ENCODE data around the gene TMEM271. TPM values are rescaled to one million over a fixed set of nuclear protein-coding genes. Genes with fewer than 3 reads are reported as not detected.

TMEM271 gene, protein sequence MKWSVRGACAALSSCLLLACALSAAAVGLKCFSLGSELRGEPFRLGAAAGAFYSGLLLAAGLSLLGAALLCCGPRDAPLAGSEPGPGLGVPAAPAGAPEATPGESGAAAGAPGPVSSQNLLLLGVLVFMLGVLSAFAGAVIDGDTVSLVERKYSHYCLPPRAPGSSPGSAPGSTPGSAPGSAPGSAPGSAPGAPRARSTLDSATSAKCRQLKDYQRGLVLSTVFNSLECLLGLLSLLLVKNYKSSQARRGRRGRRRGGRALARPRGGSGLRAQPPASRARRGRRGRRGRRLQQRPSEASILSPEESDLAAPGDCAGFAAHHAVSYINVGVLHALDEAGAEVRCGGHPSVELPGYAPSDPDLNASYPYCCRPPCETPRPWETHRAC
- total RNA-seq, result 0.25 TPM

DNA sequence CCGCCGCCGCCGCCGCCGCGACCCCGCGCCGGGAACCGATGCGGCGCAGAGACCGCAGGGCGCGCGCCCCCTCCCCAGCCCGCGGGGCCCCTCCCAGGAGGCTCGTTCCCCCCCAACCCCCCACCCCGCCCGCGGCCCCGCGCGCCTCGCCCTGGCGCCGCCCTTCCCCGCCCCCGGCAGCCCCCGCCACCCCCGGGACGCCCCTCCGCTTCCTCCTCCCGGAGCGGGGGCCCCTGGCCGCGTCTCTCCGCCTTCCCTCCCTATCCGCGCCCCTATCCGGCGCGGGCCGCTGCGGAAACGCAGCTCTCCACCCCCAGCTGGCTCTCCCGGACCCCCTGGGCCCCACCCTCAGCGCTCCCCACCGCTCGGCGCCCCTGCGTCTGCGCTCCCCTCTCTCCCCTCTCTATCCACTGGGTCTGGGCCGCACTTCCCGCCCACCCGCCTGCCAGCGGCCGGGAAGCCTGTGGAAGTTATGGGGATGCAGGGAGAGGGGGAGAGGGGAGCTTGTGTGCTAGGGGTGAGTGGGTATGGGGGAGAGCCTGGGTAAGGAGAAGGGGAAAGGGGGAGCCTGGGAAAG, at the start of gene TMEM271:
Gene TMEM271 (minus strand): TSS at position 51 of the 577 bp plus-strand sequence. CDS start 233 bp downstream, outside the sequence.
- no peak for DNase-seq (ENCODE audit: extremely low spot score in 2 of 2)
- Histone ChIP-seq H3K9me3 (no peaks in the 10 kb centered on the region), H3K4me3 (no peak within 1 kb of the TSS), H3K36me3 (no peaks in the 10 kb centered on the region), H3K27ac (no peak within 1 kb of the TSS), H3K27me3 (peaks cover 7% of the 10 kb centered on the region), H3K4me1 (peaks cover 9% of the 10 kb centered on the region)
- intact Hi-C loops (cut with DNase I), result no loop called here
- TF ChIP-seq, protein P1, sequence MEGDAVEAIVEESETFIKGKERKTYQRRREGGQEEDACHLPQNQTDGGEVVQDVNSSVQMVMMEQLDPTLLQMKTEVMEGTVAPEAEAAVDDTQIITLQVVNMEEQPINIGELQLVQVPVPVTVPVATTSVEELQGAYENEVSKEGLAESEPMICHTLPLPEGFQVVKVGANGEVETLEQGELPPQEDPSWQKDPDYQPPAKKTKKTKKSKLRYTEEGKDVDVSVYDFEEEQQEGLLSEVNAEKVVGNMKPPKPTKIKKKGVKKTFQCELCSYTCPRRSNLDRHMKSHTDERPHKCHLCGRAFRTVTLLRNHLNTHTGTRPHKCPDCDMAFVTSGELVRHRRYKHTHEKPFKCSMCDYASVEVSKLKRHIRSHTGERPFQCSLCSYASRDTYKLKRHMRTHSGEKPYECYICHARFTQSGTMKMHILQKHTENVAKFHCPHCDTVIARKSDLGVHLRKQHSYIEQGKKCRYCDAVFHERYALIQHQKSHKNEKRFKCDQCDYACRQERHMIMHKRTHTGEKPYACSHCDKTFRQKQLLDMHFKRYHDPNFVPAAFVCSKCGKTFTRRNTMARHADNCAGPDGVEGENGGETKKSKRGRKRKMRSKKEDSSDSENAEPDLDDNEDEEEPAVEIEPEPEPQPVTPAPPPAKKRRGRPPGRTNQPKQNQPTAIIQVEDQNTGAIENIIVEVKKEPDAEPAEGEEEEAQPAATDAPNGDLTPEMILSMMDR (IDR thresholded peaks at IDR 0.05), result no peak
- TF ChIP-seq POLR2AphosphoS5 (IDR thresholded peaks at IDR 0.05; ENCODE audit: insufficient read depth in 1 of 2, low read depth in 1 of 2) (no peak), POLR2A (IDR thresholded peaks at IDR 0.05) (no peak)

DNA sequence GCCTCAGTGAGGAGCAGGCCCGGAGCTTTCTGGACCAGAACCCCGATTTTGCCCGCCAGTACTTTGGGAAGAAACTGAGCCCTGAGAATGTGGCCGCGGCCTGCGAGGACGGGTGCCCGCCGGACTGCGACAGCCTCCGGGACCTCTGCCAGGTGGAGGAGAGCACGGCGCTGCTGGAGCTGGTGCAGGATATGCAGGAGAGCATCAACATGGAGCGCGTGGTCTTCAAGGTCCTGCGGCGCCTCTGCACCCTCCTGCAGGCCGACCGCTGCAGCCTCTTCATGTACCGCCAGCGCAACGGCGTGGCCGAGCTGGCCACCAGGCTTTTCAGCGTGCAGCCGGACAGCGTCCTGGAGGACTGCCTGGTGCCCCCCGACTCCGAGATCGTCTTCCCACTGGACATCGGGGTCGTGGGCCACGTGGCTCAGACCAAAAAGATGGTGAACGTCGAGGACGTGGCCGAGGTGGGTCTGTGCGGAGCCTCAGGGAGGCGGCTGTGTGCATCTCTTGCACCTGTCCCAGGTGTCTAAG, 49.6 kb upstream of the TMEM271 start:
- Histone ChIP-seq H3K36me3 (no peaks in the 10 kb centered on the region), H3K4me3 (no peak overlapping the region), H3K4me1 (no peaks in the 10 kb centered on the region), H3K27me3 (no peaks in the 10 kb centered on the region), H3K9me3 (no peaks in the 10 kb centered on the region), H3K27ac (no peak overlapping the region)
- no peak for DNase-seq (ENCODE audit: extremely low spot score in 2 of 2)
- TF ChIP-seq, protein P1 (IDR thresholded peaks at IDR 0.05), result no peak
- no peak for TF ChIP-seq POLR2A (IDR thresholded peaks at IDR 0.05)
- TF ChIP-seq POLR2AphosphoS5 (IDR thresholded peaks at IDR 0.05; ENCODE audit: insufficient read depth in 1 of 2, low read depth in 1 of 2), result no peak
- intact Hi-C loops (cut with DNase I), result no loop called here

DNA sequence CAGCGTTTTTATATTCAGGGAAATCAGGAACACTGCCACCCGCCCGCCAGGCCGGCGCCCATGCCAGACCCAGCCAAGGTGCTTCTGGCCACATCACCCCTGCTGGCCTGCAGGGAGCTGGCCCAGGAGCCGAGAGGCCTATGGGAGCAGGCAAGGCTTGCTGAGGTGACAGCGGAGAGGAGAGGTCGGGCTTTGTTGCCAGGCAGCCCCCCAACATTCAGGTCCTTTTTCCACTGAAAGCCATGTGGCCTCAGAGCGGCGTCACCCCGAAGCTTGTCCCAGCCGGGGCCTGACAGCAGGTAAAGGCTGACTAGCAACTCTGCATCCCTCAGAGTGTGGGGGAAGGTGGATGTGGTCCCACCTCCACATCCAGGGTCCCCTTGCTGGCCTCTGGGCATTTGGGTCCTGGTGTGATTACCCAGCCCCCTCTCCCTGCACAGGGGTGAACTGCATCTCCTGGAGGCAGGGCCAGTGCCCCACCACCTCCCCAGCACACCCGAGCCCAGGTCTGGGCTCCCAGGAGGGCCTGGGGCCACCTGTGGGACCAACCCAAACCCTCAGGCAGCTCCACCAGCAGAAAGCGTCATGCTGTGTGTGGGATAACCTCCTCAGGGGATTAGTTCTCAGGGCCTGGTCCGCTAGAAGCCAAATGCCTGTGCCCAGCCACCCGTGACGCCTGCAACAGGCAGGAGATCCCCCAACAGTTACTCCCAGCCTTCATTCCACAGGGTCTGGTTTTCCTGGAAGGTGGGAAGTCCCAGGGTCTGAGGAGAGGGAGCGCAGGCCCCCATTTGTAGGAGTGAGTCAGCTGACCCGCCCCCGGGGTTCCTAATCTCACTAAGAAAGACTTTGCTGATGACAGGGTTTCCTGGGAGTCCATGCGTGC, 48.9 kb upstream of the TMEM271 start, which contains the start of gene PDE6B:
Gene PDE6B (plus strand): TSS at position 869 of the 886 bp plus-strand sequence. CDS start 54 bp downstream, outside the sequence.
- H3K27me3 ChIP-seq, result no peaks in the 10 kb centered on the region
- TF ChIP-seq, protein P1 (IDR thresholded peaks at IDR 0.05), result no peak
- TF ChIP-seq POLR2A (IDR thresholded peaks at IDR 0.05), result no peak
- TF ChIP-seq POLR2AphosphoS5 (IDR thresholded peaks at IDR 0.05; ENCODE audit: insufficient read depth in 1 of 2, low read depth in 1 of 2), result no peak
- H3K9me3 ChIP-seq, result no peaks in the 10 kb centered on the region
- no peak within 1 kb of the TSS for H3K27ac ChIP-seq
- H3K4me1 ChIP-seq, result no peaks in the 10 kb centered on the region
- H3K4me3 ChIP-seq, result no peak within 1 kb of the TSS
- intact Hi-C loops (cut with DNase I), result no loop called here
- DNase-seq (ENCODE audit: extremely low spot score in 2 of 2), result no peak
- no peaks in the 10 kb centered on the region for H3K36me3 ChIP-seq

DNA sequence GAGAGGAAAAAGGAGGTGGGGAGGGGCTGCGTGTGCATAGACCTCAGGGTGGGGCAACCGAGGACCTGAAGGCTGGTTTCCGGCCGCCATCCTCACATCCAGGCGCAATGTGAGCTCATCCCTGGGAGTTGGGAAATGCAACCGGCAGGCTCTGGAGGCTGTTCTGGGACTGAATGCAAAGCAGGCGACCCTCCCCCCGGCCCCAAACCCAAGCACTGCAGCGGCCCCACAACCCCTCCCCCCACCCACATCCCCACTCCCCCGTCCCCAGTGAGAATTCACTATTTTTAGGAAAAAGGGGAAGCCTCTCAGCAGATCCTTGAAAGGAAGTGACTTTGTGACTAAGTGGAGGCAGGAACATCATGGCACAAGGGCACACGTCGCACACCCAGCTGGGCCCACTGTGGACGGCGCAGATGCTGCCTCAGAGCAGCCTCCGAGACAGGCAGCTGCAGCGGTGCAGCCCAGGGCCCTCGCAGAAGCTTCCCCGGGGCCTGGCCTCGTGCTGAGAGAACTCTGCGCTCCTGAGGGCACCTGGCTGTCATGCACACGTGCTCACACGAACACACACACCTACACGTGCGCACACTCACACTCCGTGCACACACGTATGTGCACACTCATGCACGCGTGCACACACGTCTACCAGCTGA, 47.9 kb upstream of the TMEM271 start:
- H3K27me3 ChIP-seq, result no peaks in the 10 kb centered on the region
- intact Hi-C loops (cut with DNase I), result no loop called here
- TF ChIP-seq, protein P1 (IDR thresholded peaks at IDR 0.05), result no peak
- TF ChIP-seq POLR2A (IDR thresholded peaks at IDR 0.05) (no peak), POLR2AphosphoS5 (IDR thresholded peaks at IDR 0.05; ENCODE audit: insufficient read depth in 1 of 2, low read depth in 1 of 2) (no peak)

More for the DNA sequence above, 47.9 kb upstream of the TMEM271 start:
- Histone ChIP-seq H3K4me1 (no peaks in the 10 kb centered on the region), H3K9me3 (no peaks in the 10 kb centered on the region), H3K27ac (no peak overlapping the region), H3K4me3 (no peak overlapping the region), H3K36me3 (no peaks in the 10 kb centered on the region)
- DNase-seq (ENCODE audit: extremely low spot score in 2 of 2), result no peak
